ENCODE data around the gene SLC44A5.
"Not testable (repeated sequence)": the region's sequence is repeated elsewhere in the genome, so short reads cannot be mapped to it uniquely, and the experiment has no call there.

The SLC44A5 gene

GRCh38 chr1:75263616-75264015 is 347.3 kb downstream of the SLC44A5 start:
- not testable (repeated sequence) for DNase-seq

- not testable (repeated sequence) for DNase-seq
Observed at GRCh38 chr1:75261946-75262345, 349.0 kb downstream of the SLC44A5 start.

- no peak for DNase-seq
Observed at GRCh38 chr1:75258351-75258750, 352.6 kb downstream of the SLC44A5 start.

- DNase-seq, result no peak
Observed at GRCh38 chr1:75257424-75257823, 353.5 kb downstream of the SLC44A5 start.

GRCh38 chr1:75250114-75250513 is 360.8 kb downstream of the SLC44A5 start:
- not testable (repeated sequence) for DNase-seq

GRCh38 chr1:75245239-75245638 is 365.7 kb downstream of the SLC44A5 start:
- no peak for DNase-seq

- DNase-seq, result no peak
Observed at GRCh38 chr1:75243124-75243523, 367.8 kb downstream of the SLC44A5 start.

- DNase-seq, result no peak
Observed at GRCh38 chr1:75237316-75237715, 373.6 kb downstream of the SLC44A5 start.

GRCh38 chr1:75234562-75234961 is 376.4 kb downstream of the SLC44A5 start:
- DNase-seq, result no peak

- DNase-seq, result no peak
Observed at GRCh38 chr1:75233302-75233929, 377.5 kb downstream of the SLC44A5 start.

- no peak for DNase-seq
Observed at GRCh38 chr1:75220072-75220471, 390.8 kb downstream of the SLC44A5 start.

GRCh38 chr1:75214017-75214416 is 396.9 kb downstream of the SLC44A5 start:
- DNase-seq, result no peak

GRCh38 chr1:75211648-75212047 is 399.3 kb downstream of the SLC44A5 start:
- DNase-seq, result no peak

GRCh38 chr1:75208862-75209261 is 402.1 kb downstream of the SLC44A5 start:
- no peak for DNase-seq

GRCh38 chr1:75203415-75204277 is 407.3 kb downstream of the SLC44A5 start:
- no peak for DNase-seq

- DNase-seq, result no peak
Observed at GRCh38 chr1:75202751-75203150, 408.2 kb downstream of the SLC44A5 start.

- DNase-seq, result no peak
Observed at GRCh38 chr1:75198761-75199160, 412.2 kb downstream of the SLC44A5 start.

GRCh38 chr1:75198163-75198562 is 412.8 kb downstream of the SLC44A5 start:
- no peak for DNase-seq

- no peak for DNase-seq
Observed at GRCh38 chr1:75188892-75189291, 422.0 kb downstream of the SLC44A5 start.

- not testable (repeated sequence) for DNase-seq
Observed at GRCh38 chr1:75181214-75181955, 429.5 kb downstream of the SLC44A5 start.

GRCh38 chr1:75174031-75174760 is 436.7 kb downstream of the SLC44A5 start:
- DNase-seq, result no peak

GRCh38 chr1:75172556-75172955 is 438.4 kb downstream of the SLC44A5 start:
- DNase-seq, result no peak

GRCh38 chr1:75171876-75172275 is 439.0 kb downstream of the SLC44A5 start:
- no peak for DNase-seq
